ENCODE results near the gene MEIS1.

MEIS1 gene

GRCh38 chr2:66446941-66447340, 12.0 kb downstream of the MEIS1 start:
- peak overlapping the region; percentile 70 for H3K4me3 ChIP-seq (ENCODE audit: low read depth, low read length)

GRCh38 chr2:66447677-66448076, 12.8 kb downstream of the MEIS1 start:
- no peak for TF ChIP-seq CTCF (IDR thresholded peaks at IDR 0.05; ENCODE audit: low read depth, low read length, missing control alignments)
- in situ Hi-C loops (cut with HindIII; ENCODE audit: low sequenced_read_pairs): loop anchor here (5.0 to 25.0 kb wide), 7 partner anchors 110 to 1590 kb away; no protein-coding TSS in a partner anchor
- H3K4me3 ChIP-seq (ENCODE audit: low read depth, low read length): no peak overlapping the region
- DNase-seq (ENCODE audit: low read depth): no peak

More at GRCh38 chr2:66446941-66447340, 12.0 kb downstream of the MEIS1 start:
- no peak for DNase-seq (ENCODE audit: low read depth)
- in situ Hi-C loops (cut with HindIII; ENCODE audit: low sequenced_read_pairs): loop anchor here (5.0 to 25.0 kb wide), 7 partner anchors 110 to 1590 kb away; no protein-coding TSS in a partner anchor
- TF ChIP-seq CTCF (IDR thresholded peaks at IDR 0.05; ENCODE audit: low read depth, low read length, missing control alignments): no peak

- no peak overlapping the region for H3K4me3 ChIP-seq (ENCODE audit: low read depth, low read length)
- in situ Hi-C loops (cut with HindIII; ENCODE audit: low sequenced_read_pairs): loop anchor here (5.0 to 25.0 kb wide), 7 partner anchors 109 to 1589 kb away; no protein-coding TSS in a partner anchor
- no peak for TF ChIP-seq CTCF (IDR thresholded peaks at IDR 0.05; ENCODE audit: low read depth, low read length, missing control alignments)
- no peak for DNase-seq (ENCODE audit: low read depth)
Observed at GRCh38 chr2:66448136-66448991, 13.4 kb downstream of the MEIS1 start.

GRCh38 chr2:66452214-66452613, 17.3 kb downstream of the MEIS1 start:
- no peak overlapping the region for H3K4me3 ChIP-seq (ENCODE audit: low read depth, low read length)
- no peak for DNase-seq (ENCODE audit: low read depth)
- in situ Hi-C loops (cut with HindIII; ENCODE audit: low sequenced_read_pairs): no loop called here
- TF ChIP-seq CTCF (IDR thresholded peaks at IDR 0.05; ENCODE audit: low read depth, low read length, missing control alignments): no peak

GRCh38 chr2:66452917-66453316, 18.0 kb downstream of the MEIS1 start:
- no peak for TF ChIP-seq CTCF (IDR thresholded peaks at IDR 0.05; ENCODE audit: low read depth, low read length, missing control alignments)
- in situ Hi-C loops (cut with HindIII; ENCODE audit: low sequenced_read_pairs): no loop called here
- DNase-seq (ENCODE audit: low read depth): no peak
- H3K4me3 ChIP-seq (ENCODE audit: low read depth, low read length): no peak overlapping the region

- DNase-seq (ENCODE audit: low read depth): no peak
- no peak for TF ChIP-seq CTCF (IDR thresholded peaks at IDR 0.05; ENCODE audit: low read depth, low read length, missing control alignments)
Observed at GRCh38 chr2:66455490-66455889, 20.6 kb downstream of the MEIS1 start.

More at GRCh38 chr2:66455490-66455889, 20.6 kb downstream of the MEIS1 start:
- no peak overlapping the region for H3K4me3 ChIP-seq (ENCODE audit: low read depth, low read length)
- in situ Hi-C loops (cut with HindIII; ENCODE audit: low sequenced_read_pairs): no loop called here
